ENCODE results near the gene KSR2.
"Not testable (repeated sequence)": the region's sequence is repeated elsewhere in the genome, so short reads cannot be mapped to it uniquely, and the experiment has no call there.

The KSR2 gene

GRCh38 chr12:117809509-117809908 lies 159.3 kb downstream of the KSR2 start:
- no peak for DNase-seq

GRCh38 chr12:117807946-117808345 lies 160.8 kb downstream of the KSR2 start:
- no peak for DNase-seq

GRCh38 chr12:117807355-117807754 lies 161.4 kb downstream of the KSR2 start:
- no peak for DNase-seq

GRCh38 chr12:117805865-117806264 lies 162.9 kb downstream of the KSR2 start:
- DNase-seq, result no peak

GRCh38 chr12:117803001-117803400 lies 165.8 kb downstream of the KSR2 start:
- DNase-seq, result no peak

GRCh38 chr12:117800711-117801110 lies 168.1 kb downstream of the KSR2 start:
- DNase-seq, result not testable (repeated sequence)

- DNase-seq, result no peak
Observed at GRCh38 chr12:117797202-117797601, 171.6 kb downstream of the KSR2 start.

GRCh38 chr12:117792877-117793424 lies 175.8 kb downstream of the KSR2 start:
- DNase-seq, result no peak

GRCh38 chr12:117792471-117792870 lies 176.3 kb downstream of the KSR2 start:
- no peak for DNase-seq

- DNase-seq, result no peak
Observed at GRCh38 chr12:117790948-117791347, 177.8 kb downstream of the KSR2 start.

- DNase-seq, result no peak
Observed at GRCh38 chr12:117790198-117790597, 178.6 kb downstream of the KSR2 start.

GRCh38 chr12:117789195-117789912 lies 179.4 kb downstream of the KSR2 start:
- no peak for DNase-seq

GRCh38 chr12:117778656-117779055 lies 190.1 kb downstream of the KSR2 start:
- no peak for DNase-seq

GRCh38 chr12:117774941-117775775 lies 193.6 kb downstream of the KSR2 start:
- no peak for DNase-seq

GRCh38 chr12:117768860-117769259 lies 199.9 kb downstream of the KSR2 start:
- no peak for DNase-seq

GRCh38 chr12:117766008-117766407 lies 202.8 kb downstream of the KSR2 start:
- DNase-seq, result no peak

- no peak for DNase-seq
Observed at GRCh38 chr12:117762143-117762542, 206.6 kb downstream of the KSR2 start.

GRCh38 chr12:117761528-117762100 lies 207.2 kb downstream of the KSR2 start:
- DNase-seq, result no peak

GRCh38 chr12:117760990-117761389 lies 207.8 kb downstream of the KSR2 start:
- DNase-seq, result no peak

GRCh38 chr12:117750657-117751056 lies 218.1 kb downstream of the KSR2 start:
- DNase-seq, result no peak

GRCh38 chr12:117749431-117749830 lies 219.4 kb downstream of the KSR2 start:
- no peak for DNase-seq

- not testable (repeated sequence) for DNase-seq
Observed at GRCh38 chr12:117746358-117746757, 222.4 kb downstream of the KSR2 start.

- DNase-seq, result no peak
Observed at GRCh38 chr12:117744418-117744817, 224.4 kb downstream of the KSR2 start.

GRCh38 chr12:117743761-117744160 lies 225.0 kb downstream of the KSR2 start:
- DNase-seq, result no peak
